Activated CD4-positive, alpha-beta T cell treated with anti-CD3 and anti-CD28 coated beads for 36 hours (primary cell): Measurements from ENCODE around the gene IPCEF1. TPM values are rescaled to one million over a fixed set of nuclear protein-coding genes. Genes with fewer than 3 reads are reported as not detected.

Source experiments
- ATAC-seq: fragments of 200-7000 bp; cut with Tn5 transposase; one replicate; pipeline ENCODE4 v1.10.0; 2021; ENCODE audit warnings: mild to moderate bottlenecking, moderate library complexity
- CTCF ChIA-PET: fragments of 350-600 bp; sonication (Branson Sonifier 250); formaldehyde crosslinking; loops from one replicate; lab custom pipeline; 2021; ENCODE audit warnings: antibody characterized with exemption; lab: Charles Lee
- POLR2A ChIA-PET: fragments of 350-600 bp; sonication (Branson Sonifier 250); formaldehyde crosslinking; loops from one replicate; lab custom pipeline; 2021; ENCODE audit warnings: antibody characterized with exemption, inconsistent platforms; lab: Charles Lee
- DNase-seq: peaks from one replicate; pipeline ENCODE4 v3.0.0-alpha.2; 2020
- H3K27ac Mint-ChIP-seq: one replicate; pipeline ENCODE4 v1.8.0; 2021; ENCODE audit warnings: mixed read lengths
- H3K27me3 Mint-ChIP-seq: one replicate; pipeline ENCODE4 v1.8.0; 2021; ENCODE audit warnings: mixed read lengths
- H3K36me3 Mint-ChIP-seq: one replicate; pipeline ENCODE4 v1.8.0; 2021; ENCODE audit warnings: low read depth, mixed read lengths
- H3K4me1 Mint-ChIP-seq: one replicate; pipeline ENCODE4 v1.8.0; 2021; ENCODE audit warnings: mixed read lengths
- H3K4me3 Mint-ChIP-seq: one replicate; pipeline ENCODE4 v1.8.0; 2021; ENCODE audit warnings: mild to moderate bottlenecking, moderate library complexity, mixed read lengths
- H3K9me3 Mint-ChIP-seq: one replicate; pipeline ENCODE4 v1.8.0; 2021; ENCODE audit warnings: low read depth, mixed read lengths
- intact Hi-C, 2 experiments: fragments of 100-400 bp; cut with DNase I in 1 of 2; cut with micrococcal nuclease in 1 of 2; formaldehyde crosslinking; loops; one replicate each; pipeline versions ENCODE4 v1.14.2 to v1.15.1; 2022 to 2024; cut with DNase I, micrococcal nuclease
- total RNA-seq, 2 experiments: library from RNA; stranded (reverse); gene quantifications; one replicate each; pipeline ENCODE4 v1.2.3, GENCODE V29; 2021

Gene IPCEF1
- total RNA-seq, 2 experiments from 2014 or later = 10.9 to 11.6 TPM

DNA sequence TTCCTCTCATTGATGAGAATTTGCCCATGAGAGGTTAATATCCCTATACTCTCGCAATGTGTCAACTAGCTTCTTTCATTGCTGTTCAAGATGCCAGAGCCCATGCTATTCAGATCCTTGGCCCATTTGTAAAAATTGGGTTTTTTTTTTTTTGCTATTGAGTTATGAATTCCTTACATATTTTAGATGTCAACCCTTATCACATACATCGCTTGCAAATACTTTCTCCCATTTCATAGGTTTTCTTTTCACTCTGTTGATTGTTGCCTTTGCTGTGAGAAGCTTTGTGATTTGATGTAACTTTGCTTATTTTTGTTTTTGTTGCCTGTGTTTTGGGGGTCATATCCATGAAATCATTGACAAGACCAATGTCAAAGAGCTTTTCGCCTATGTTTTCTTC is 32.2 kb upstream of the IPCEF1 start:
- Mint-ChIP-seq H3K27me3 (peaks cover 22% of the 10 kb centered on the region), H3K27ac (no peak overlapping the region), H3K36me3 (no peaks in the 10 kb centered on the region), H3K4me3 (no peak overlapping the region), H3K4me1 (no peaks in the 10 kb centered on the region), H3K9me3 (peaks cover 5% of the 10 kb centered on the region)
- ATAC-seq = no peak
- DNase-seq = no peak
- intact Hi-C loops = no loop called here
- ChIA-PET POLR2A (no interaction called here), CTCF (no interaction called here)

DNA sequence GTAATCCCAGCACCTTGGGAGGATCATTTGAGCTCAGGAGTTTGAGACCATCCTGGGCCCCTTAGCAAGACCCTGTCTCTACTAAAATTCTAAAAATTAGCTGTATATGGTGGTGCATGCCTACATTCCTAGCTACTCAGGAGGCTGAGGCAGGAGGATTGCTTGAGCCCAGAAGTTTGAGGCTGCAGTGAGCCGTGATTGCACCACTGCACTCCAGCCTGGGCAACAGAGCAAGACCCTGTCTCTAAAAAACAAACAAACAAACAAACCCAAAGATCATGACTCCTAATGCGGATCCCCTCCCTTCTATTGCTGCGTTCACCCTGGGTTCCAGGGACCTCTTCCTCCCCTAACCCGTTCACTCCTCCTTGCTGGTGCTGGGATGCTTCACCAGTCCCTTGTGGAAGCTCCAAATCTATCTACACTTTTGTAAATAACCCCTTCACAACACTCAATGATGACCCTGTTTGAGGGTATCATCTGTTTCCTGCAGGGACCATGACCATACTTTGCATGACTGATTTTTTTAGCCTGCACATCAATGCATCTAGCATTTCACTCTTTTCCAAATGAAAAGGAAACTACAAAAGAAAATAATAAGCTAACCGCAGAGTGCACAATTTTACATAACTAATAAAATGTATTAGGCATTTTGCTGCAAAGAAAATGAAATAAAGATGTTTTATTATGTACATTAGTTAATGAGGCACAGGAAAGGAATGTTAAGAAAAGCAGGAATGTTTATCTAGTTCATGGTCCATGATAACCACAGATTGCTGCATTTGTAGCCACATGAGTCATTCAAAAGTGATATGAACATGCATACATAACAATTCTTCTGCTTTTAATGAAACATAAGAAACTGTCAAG is 30.5 kb upstream of the IPCEF1 start:
- no peak overlapping the region for H3K27ac Mint-ChIP-seq
- no peak for ATAC-seq
- no peaks in the 10 kb centered on the region for H3K4me1 Mint-ChIP-seq
- ChIA-PET CTCF (interaction anchor here (0.6 to 1.5 kb wide), 2 partner anchors 110 to 386 kb away, joined by 4 read pairs; no protein-coding TSS in a partner anchor), POLR2A (no interaction called here)
- H3K27me3 Mint-ChIP-seq = peaks cover 20% of the 10 kb centered on the region
- peaks cover 10% of the 10 kb centered on the region for H3K9me3 Mint-ChIP-seq
- H3K36me3 Mint-ChIP-seq = no peaks in the 10 kb centered on the region
- H3K4me3 Mint-ChIP-seq = no peak overlapping the region
- DNase-seq = no peak
- intact Hi-C loops = no loop called here

DNA sequence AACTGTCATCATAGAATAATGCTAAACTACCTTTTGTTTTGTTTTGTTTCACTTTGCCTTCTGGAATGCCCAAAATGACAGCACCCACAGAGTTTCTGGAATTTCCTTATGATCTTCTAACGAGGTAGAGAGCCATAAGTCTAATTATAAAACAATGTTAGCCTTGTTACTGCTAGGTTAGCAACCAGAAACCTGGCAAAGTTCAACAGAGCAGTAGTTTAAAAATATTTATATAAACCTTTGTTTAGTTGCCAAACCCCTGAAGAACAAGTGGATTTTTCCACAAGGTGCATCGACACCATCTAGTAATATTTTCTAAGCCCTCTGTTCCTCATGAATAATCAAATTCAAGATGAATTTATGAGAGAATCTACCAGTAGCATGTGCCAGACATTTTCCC is 27.6 kb upstream of the IPCEF1 start:
- peaks cover 17% of the 10 kb centered on the region for H3K27me3 Mint-ChIP-seq
- ChIA-PET CTCF (no interaction called here), POLR2A (no interaction called here)
- H3K27ac Mint-ChIP-seq = no peak overlapping the region
- intact Hi-C loops = no loop called here
- no peak for ATAC-seq
- H3K4me1 Mint-ChIP-seq = no peaks in the 10 kb centered on the region
- DNase-seq = no peak
- H3K36me3 Mint-ChIP-seq = no peaks in the 10 kb centered on the region
- H3K4me3 Mint-ChIP-seq = no peak overlapping the region
- H3K9me3 Mint-ChIP-seq = peaks cover 6% of the 10 kb centered on the region

DNA sequence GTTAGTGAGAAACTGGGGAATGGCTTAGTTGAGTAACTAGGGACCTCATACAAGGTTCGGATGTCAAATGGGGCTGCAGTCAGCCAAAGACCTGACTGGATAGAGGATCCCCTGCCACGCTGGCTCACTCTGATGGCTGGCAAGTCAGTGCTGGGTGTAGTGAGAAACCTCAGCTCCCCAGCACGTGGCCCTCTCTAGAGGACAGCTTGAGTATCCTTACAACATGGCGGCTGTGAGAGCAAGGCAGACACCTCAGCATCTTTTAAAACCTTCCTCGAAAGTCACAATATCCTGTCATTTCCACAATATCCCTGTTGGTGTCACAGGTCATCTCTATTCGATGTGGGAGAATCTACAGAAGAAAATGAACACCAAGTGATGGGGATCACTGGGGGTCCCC is 26.7 kb upstream of the IPCEF1 start:
- DNase-seq = no peak
- no peaks in the 10 kb centered on the region for H3K36me3 Mint-ChIP-seq
- H3K27me3 Mint-ChIP-seq = peaks cover 15% of the 10 kb centered on the region
- ChIA-PET CTCF (no interaction called here), POLR2A (no interaction called here)
- intact Hi-C loops = no loop called here
- no peaks in the 10 kb centered on the region for H3K4me1 Mint-ChIP-seq
- no peak overlapping the region for H3K27ac Mint-ChIP-seq
- peaks cover 5% of the 10 kb centered on the region for H3K9me3 Mint-ChIP-seq
- no peak overlapping the region for H3K4me3 Mint-ChIP-seq
- no peak for ATAC-seq

DNA sequence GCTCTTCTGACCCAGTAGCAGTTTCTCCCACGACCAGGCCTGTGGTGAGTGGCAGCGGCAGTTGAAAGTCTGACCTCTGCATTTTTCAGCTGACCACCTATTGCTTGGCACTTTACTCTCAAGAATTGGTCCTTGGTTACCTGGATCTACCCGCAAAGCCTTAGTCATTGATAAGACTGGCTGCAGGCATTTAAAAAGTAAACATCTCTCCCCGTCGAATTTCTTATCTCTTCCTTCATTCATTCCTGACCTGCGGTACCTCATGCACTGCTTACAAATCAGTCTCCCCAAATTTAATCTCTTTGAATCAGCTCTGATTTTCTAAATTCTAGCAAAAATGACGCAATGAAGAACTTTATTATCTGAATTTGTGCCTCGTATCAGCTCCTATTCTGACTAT is 26.1 kb upstream of the IPCEF1 start:
- POLR2A ChIA-PET = no interaction called here
- intact Hi-C loops = no loop called here
- Mint-ChIP-seq H3K27me3 (peaks cover 12% of the 10 kb centered on the region), H3K9me3 (peaks cover 5% of the 10 kb centered on the region), H3K4me1 (no peaks in the 10 kb centered on the region), H3K27ac (no peak overlapping the region), H3K36me3 (no peaks in the 10 kb centered on the region), H3K4me3 (no peak overlapping the region)
- CTCF ChIA-PET = no interaction called here
- no peak for ATAC-seq
- no peak for DNase-seq

DNA sequence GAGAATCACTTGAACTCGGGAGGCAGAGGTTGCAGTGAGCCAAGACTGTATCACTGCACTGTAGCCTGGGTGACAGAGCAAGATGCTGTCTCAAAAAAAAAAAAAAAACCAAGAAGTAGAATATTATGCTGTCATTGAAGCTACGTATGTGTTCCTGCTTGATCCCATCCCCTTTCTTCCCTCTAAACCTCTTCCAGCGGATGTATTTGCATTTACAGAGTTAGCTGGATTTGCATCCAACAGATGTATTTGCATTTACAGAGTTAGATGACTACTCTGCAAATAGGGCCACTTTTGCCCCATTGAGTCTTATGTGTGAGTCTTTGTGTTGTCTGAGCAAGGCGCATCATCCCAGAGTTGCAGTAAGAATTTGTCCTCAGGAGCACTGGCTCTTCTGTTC is 24.9 kb upstream of the IPCEF1 start:
- no peak overlapping the region for H3K27ac Mint-ChIP-seq
- intact Hi-C loops = no loop called here
- ATAC-seq = no peak
- no peaks in the 10 kb centered on the region for H3K4me1 Mint-ChIP-seq
- no peak overlapping the region for H3K4me3 Mint-ChIP-seq
- POLR2A ChIA-PET = no interaction called here
- H3K9me3 Mint-ChIP-seq = peaks cover 5% of the 10 kb centered on the region
- DNase-seq = no peak
- no peaks in the 10 kb centered on the region for H3K36me3 Mint-ChIP-seq
- CTCF ChIA-PET = no interaction called here
- H3K27me3 Mint-ChIP-seq = peaks cover 8% of the 10 kb centered on the region

DNA sequence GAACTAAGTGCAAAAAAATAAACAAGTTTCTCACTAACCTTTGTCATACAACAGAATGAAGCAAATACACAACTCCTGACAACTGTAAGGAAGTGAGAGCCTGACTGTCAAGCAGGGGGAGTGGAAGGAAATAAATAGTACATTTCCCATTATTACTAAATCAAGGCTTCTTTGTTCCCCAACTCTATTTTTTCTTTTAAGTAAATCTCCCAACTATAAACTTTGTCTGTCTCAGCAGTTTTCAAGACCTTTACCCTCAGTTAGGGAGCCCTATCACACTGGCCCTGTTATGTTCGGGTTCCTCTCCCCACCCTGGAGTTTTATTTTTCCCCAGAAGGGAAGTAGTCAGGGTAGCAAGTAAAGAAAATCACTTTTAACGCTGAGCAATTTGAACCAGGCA is 24.1 kb upstream of the IPCEF1 start:
- H3K4me1 Mint-ChIP-seq = no peaks in the 10 kb centered on the region
- DNase-seq (no peak), ATAC-seq (no peak)
- intact Hi-C loops = no loop called here
- H3K27ac Mint-ChIP-seq = no peak overlapping the region
- H3K4me3 Mint-ChIP-seq = no peak overlapping the region
- POLR2A ChIA-PET = no interaction called here
- H3K9me3 Mint-ChIP-seq = peaks cover 5% of the 10 kb centered on the region
- H3K36me3 Mint-ChIP-seq = no peaks in the 10 kb centered on the region
- H3K27me3 Mint-ChIP-seq = peaks cover 6% of the 10 kb centered on the region
- CTCF ChIA-PET = no interaction called here

DNA sequence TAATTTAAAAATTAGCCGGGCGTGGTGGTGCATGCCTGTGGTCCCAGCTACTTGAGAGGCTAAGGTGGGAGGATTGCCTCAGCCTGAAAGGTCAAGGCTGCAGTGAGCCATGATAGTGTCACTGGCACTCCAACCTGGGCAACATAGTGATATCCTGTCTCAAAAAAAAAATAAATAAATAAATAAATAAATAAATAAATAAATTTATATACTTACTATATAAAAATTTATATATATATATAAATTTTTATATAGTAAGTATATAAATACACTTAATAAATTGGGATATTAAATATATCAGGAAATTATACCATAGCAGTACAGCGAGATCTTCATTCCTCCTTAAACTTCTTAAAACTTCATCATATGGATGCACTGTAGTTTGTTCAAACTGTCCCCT is 23.0 kb upstream of the IPCEF1 start:
- ChIA-PET CTCF (no interaction called here), POLR2A (no interaction called here)
- Mint-ChIP-seq H3K27me3 (no peaks in the 10 kb centered on the region), H3K9me3 (peaks cover 5% of the 10 kb centered on the region), H3K27ac (no peak overlapping the region), H3K4me1 (no peaks in the 10 kb centered on the region), H3K4me3 (no peak overlapping the region), H3K36me3 (no peaks in the 10 kb centered on the region)
- DNase-seq (no peak), ATAC-seq (no peak)
- intact Hi-C loops = no loop called here

DNA sequence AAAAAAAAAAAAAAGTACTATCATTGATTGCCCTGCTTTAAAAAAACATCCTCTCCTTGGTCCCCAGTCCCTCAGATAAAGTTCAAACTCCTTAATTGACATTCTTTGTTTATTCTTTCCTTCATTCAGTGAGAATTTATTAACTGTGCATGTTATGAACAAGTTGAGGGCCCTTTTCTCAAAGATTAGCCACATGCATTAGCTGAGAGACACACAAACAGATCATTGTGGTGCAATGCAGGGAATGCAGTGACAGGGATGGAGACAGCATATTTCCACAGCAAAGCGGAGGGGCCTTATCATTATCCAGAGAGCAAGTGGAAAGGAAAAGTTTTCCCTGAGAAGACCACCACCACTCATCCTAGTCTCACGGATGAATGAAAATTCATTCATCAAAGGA is 21.9 kb upstream of the IPCEF1 start:
- Mint-ChIP-seq H3K27ac (no peak overlapping the region), H3K36me3 (no peaks in the 10 kb centered on the region), H3K27me3 (no peaks in the 10 kb centered on the region), H3K9me3 (peaks cover 5% of the 10 kb centered on the region), H3K4me3 (no peak overlapping the region), H3K4me1 (no peaks in the 10 kb centered on the region)
- CTCF ChIA-PET = no interaction called here
- ATAC-seq (no peak), DNase-seq (no peak)
- POLR2A ChIA-PET = no interaction called here
- intact Hi-C loops = no loop called here

DNA sequence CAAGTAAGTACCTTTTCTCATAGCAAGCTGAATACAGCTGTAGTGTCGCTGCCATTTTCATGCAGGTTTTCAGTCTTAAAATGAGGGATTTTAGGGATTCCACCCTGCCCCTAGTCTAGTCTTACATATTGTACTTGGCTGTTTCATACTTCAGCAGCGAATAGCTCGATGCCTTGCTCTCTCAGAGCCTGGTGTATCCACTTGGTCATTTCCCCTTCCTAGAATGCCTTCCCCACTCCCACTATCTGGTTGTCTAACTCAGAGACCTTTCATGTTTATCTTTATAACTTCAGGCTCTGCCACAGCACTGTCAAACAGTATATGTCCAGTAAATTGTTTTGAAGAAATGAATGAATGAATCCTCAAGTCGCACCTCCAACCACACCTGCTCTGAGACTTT is 21.1 kb upstream of the IPCEF1 start:
- intact Hi-C loops = no loop called here
- Mint-ChIP-seq H3K27ac (no peak overlapping the region), H3K4me1 (no peaks in the 10 kb centered on the region), H3K9me3 (no peaks in the 10 kb centered on the region), H3K27me3 (no peaks in the 10 kb centered on the region), H3K36me3 (no peaks in the 10 kb centered on the region), H3K4me3 (no peak overlapping the region)
- DNase-seq = no peak
- ChIA-PET CTCF (interaction anchor here (0.5 to 0.6 kb wide), 2 partner anchors 78 to 1417 kb away, joined by 3 to 6 read pairs; no protein-coding TSS in a partner anchor), POLR2A (no interaction called here)
- no peak for ATAC-seq

DNA sequence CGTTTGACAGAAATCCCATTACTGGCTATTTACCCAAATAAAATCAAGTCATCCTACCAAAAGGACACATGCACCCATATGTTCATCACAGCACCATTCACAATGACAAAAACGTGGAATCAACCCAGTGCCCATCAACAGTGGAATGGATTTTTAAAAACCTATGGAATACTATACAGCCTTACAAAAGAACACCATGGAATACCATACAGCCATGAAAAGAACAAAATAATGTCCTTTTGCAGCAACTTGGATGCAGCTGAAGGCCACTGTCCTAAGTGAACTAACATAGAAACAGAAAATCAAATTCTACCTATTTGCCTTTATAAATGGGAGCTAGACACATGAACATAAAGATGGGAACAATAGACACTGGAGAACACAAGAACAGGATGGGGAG is 17.4 kb upstream of the IPCEF1 start:
- H3K36me3 Mint-ChIP-seq = no peaks in the 10 kb centered on the region
- DNase-seq = no peak
- no peaks in the 10 kb centered on the region for H3K27me3 Mint-ChIP-seq
- ATAC-seq = no peak
- CTCF ChIA-PET = no interaction called here
- H3K27ac Mint-ChIP-seq = no peak overlapping the region
- H3K4me1 Mint-ChIP-seq = peaks cover 10% of the 10 kb centered on the region
- H3K9me3 Mint-ChIP-seq = no peaks in the 10 kb centered on the region
- H3K4me3 Mint-ChIP-seq = no peak overlapping the region
- intact Hi-C loops = no loop called here
- POLR2A ChIA-PET = no interaction called here

DNA sequence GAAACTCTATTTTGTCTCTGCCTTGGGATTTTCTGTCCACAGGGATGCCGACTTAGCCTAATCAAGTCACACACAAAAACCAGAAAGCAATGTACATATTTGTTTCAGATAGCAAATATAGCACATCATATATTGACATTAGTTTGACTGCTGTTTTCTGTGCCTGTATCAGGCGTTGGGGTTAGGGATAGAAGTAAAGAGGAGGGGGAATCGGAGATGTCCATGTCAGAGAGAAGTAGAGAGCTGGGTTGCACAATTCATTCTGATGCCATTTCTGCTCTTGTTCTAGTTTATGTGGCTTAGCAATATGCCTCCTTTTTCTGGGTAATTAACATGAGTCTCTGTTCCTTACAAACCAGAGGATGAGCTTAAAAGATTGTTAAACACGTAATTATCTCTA is 14.7 kb upstream of the IPCEF1 start:
- Mint-ChIP-seq H3K9me3 (no peaks in the 10 kb centered on the region), H3K27ac (no peak overlapping the region), H3K4me3 (no peak overlapping the region), H3K36me3 (no peaks in the 10 kb centered on the region), H3K4me1 (peaks cover 23% of the 10 kb centered on the region), H3K27me3 (no peaks in the 10 kb centered on the region)
- POLR2A ChIA-PET = no interaction called here
- ATAC-seq (no peak), DNase-seq (no peak)
- intact Hi-C loops = no loop called here
- CTCF ChIA-PET = interaction anchor here (0.7 to 2.0 kb wide), 6 partner anchors 10 to 217 kb away, joined by 3 to 9 read pairs (median 6); no protein-coding TSS in a partner anchor
